Stimulated activated CD8-positive, alpha-beta memory T cell treated with anti-CD3 and anti-CD28 coated beads, Interleukin-15, amount 100 ng/mL, for 1 hour (primary cell): ENCODE measurements around the gene FANCC.

Source experiments
- DNase-seq: peaks from one replicate; pipeline ENCODE4 v3.0.0-alpha.2; 2020; ENCODE audit warnings: low read depth

FANCC gene

DNA sequence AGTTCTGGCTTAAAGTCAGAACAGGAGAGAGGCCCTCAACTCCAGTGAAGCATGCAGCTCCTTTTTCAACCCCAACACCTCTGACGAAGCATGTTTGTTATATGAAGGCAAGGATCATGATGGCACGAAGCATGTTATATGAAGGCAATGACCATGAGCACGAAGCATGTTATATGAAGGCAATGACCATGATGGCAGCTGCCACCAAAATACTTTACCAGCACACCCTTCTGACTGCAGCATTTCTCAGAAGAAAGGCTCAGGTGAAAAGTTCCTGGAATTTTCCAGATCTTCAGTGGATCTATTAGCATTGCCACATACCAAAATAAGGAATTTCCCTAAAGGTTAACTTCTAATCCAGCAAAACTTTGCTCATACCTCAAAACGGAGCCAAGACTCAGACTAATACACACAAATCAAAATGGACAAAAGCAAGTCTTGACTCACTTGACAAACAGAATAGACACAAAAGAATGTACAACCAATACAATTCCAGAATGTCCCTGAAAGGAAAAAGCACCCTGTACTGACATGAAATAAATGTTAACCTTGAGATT lies 217.4 kb downstream of the FANCC start:
- no peak for DNase-seq

DNA sequence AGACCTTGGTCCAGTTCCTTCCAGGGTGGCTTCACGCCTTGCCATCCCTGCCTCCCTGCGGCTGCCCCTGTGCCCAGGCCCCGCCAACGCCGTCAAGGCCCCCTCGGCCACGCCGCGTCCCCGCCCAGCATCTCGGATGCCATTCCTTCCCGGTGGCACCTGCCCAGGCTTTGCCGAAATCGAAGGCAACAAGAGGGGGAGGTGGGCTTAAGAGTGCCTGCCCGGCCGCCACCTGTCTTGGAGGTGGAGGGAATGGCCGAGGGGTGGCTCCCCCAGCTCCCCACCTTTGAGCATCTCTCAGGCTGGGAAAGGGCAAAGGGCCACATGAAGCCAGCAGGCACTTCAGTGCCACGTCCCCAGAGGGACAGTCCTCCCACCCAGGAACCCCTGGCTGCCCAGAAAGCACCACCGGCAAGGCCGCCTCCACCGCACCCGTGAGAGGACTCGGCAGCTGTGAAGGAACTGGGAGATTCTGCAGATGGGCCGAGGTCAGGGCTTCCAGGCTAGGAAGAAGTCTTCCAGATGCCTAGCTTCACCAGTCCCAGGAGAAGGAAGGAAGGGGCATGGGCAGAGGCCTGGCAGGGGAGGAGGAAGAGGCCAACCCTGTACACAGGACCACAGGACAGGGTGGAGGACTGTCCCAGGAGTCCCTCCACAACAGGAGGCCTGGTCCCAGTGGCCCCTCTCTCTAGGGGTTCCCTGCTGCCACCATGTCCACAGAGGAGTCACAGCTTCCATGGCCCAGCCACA lies 218.0 kb downstream of the FANCC start:
- DNase-seq, result no peak

DNA sequence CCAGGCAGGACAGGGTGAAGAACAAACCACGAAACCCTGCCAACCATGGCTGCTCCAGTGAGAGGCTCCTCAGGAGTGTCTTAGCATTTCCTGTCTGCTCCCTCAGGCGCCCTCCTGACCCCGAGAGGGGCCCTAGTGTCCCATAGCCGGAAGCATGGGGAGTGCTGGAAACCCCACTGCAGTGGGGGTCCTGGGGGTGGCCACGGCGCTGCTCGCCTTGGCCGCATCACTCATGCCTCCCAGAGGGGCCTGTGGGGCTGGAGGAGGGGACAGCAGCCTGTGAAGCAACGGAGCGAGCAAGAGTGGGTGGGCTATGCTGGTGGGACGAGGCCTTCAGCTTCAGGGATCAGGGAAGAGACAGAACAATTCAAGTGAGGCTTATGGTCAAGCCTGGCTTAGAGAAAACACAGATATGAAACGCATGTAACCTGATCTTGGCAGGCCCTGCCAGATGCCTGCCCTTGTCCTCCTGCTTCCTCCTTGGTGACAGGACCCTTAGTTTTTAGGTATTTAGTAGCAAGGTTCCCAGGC lies 219.1 kb downstream of the FANCC start:
- no peak for DNase-seq

DNA sequence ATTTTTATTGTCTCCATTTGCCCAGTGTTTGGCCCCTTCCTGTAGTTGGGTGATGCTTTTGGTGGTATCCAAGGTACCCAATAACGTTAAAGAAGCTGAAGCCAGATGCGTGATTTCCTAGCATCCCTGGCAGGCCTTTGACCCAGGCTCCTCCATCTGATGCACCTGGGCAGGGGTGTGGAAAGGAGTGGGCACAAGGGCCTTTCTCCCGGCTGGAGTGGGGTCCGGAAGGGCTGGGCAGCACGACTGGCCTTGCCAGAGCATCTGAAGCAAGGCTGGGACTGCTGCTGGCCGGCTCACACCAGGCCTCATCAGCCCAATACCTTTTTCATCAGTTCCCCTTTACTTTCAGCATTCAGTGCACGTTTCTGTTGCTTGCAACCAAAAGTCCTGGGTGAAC lies 220.2 kb downstream of the FANCC start:
- no peak for DNase-seq

DNA sequence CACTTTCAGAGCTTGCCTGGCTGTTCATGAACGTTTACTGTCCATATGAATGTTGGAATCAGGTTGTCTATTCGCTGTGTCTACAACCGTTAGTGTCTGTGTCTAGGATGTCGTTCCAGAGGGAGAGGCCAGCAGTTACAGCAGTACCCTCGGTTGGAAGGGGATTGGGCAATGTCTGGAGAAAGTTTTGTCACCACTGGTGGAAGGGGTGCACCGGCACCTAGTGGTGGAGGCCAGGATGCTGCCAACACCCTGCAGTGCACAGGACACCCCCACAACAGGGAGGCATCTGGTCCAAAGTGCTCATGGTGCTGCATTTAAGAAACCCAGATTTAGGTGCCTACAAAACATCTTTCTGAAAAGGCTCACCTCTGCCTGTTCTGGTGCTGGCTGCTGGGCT lies 220.7 kb downstream of the FANCC start:
- no peak for DNase-seq

DNA sequence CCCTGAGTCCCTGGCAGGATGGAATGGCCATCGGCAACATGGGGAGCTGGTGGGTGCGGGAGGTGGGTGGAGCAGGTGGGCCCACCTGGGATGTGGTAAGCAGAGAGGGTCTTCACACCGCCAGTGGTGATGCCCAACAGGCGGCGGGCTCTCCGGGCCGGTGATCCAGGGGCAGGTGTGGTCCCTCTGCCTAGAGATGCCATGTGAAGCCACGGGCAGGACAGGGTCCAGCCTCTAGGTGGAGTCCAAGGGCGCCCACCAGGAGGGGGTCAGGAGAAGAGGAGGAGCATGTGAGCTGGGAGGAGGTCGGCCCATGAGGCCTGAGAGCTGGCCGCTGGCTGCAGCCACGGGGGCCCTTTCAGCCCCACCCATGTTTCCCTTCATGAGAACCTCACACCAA lies 221.1 kb downstream of the FANCC start:
- no peak for DNase-seq

DNA sequence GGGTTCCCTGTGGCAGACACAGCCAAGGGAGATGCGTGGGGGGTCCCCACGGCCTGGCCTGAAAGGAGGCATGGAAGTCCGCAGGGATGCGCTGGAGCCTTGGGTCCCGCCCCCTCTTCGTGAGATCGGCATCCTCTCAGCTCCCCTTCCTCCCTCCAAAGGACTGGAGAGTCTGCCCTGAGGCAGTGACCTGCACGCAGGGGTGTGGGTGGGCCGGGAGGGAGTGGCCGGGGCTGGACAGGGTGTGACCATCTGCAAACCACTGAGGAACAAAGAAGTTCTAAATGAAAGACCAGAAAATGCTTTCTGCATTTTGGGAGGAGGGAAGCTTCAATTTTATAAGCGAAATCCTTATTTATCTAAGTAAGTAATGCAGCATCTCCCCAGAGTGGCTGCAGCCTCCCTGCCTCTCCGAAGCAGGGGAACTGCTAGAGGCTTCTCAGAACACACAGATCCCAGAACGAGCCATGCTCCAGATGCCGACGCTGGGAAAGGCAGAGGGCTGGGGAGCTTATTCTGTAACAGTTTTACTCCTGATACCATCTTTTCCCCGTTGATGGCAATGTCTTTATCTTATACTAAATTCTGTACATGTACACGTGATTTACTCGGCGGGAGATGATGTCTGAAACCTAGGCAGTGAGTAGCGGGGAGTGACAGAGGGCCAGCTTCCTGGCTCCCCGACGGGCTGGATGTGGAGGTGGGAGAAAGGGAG lies 221.7 kb downstream of the FANCC start:
- no peak for DNase-seq

DNA sequence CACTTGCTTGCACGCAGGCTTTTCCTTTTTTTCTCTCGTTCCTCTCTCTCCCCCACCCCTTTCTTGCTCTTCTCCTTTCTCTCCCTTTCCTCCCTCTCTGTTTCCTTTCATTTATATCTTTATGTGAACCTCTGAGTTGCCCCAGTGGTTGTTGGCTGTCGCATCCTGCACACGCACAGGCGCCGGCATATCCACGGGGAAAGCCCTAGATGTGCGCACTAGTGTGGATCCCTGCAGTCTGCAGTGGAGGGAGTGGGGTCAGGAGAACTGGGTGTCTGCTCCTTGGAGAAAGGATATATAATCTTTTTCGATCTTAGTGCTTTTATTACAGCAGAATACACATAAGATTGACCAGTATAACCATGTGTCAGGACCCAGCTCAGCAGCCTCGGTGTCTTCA lies 223.5 kb downstream of the FANCC start:
- DNase-seq, result no peak

DNA sequence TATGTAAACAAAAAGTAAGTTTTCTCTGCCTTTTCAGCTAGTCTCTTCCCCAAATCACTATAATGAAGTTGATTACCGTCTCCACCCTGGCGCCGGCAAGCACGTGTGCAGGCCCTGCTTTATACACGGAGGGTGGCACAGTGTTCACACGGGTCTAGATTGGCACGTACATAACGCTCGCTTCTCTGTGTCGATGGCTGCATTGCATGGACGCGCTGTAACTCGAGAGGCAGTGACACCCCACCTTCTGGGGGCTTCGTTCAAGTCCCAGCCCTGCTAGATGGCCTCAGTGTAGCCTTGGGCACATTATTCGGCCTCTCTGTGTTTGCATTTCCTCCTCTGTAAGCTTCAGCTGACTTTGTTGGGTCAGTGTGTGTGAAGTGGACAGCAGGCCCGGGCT lies 223.9 kb downstream of the FANCC start:
- DNase-seq, result no peak

DNA sequence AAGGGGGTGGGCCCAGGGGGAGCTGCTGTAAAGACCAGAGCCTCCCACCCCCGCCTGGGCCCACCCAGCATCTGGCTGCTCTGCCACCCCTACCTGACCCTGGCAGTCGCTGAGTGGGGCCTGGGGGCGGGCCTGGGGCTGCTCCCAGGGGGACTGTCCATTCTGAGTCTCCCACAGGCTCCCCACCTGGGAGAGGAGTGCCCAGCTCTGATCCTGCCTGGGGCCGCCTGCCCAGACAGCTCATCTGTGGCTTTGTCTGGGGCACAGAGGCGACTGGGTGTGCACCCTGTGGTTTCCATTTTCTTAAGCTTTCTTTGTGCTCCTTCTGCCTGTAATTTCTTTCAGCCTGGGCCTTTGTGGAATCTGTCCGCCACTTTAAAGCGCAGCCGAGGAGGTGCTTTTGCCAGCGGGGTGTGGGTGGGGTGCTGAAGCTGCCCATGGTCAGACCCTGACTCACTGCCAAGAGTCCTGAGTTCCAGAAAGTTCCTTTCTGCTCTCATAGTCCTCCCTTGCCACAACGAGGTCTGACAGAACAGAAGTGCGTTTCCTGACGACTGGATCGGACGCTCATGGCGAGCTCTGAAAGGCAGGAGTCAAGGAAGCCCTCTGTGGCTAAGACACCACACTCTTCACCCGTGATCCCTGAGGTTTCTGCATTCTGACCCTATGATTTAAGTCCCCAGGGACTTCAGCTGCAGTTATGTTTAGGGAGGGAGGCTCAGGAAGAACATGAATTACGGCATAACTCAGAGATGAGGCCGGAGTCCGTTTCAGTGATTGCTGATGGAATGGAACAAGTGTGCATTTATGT lies 225.0 kb downstream of the FANCC start:
- DNase-seq, result no peak

DNA sequence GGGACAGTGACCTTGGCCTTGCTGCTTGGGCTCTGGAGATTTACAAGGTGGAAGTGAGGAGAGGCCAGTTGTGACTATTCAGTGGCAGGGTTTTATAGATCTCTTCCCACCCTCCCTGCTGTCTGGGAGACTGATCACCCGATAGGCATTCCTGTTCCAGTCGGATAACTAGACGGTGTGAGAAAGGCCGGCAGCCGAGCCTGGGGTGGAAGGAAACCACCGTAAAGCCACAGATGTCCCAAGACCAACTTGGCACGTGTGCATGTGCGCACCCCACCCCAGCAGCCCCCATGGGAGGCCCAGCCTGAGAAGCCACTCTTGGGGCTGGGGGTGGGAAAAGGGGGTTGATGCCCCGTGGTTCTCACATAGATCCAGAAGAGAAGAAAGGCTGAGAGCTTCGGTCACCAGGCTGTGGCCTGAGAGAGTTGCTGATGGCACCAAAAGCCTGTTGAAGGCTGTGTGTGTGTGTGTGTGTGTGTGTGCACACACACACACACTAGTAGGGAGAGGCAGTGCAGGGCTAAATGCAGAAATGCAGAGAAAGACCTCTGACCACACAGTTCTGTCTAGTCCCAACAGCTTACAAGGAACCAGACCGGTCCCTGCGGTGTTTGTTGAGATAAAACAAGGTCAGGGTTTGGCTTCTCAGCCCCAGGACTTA lies 225.8 kb downstream of the FANCC start:
- no peak for DNase-seq

DNA sequence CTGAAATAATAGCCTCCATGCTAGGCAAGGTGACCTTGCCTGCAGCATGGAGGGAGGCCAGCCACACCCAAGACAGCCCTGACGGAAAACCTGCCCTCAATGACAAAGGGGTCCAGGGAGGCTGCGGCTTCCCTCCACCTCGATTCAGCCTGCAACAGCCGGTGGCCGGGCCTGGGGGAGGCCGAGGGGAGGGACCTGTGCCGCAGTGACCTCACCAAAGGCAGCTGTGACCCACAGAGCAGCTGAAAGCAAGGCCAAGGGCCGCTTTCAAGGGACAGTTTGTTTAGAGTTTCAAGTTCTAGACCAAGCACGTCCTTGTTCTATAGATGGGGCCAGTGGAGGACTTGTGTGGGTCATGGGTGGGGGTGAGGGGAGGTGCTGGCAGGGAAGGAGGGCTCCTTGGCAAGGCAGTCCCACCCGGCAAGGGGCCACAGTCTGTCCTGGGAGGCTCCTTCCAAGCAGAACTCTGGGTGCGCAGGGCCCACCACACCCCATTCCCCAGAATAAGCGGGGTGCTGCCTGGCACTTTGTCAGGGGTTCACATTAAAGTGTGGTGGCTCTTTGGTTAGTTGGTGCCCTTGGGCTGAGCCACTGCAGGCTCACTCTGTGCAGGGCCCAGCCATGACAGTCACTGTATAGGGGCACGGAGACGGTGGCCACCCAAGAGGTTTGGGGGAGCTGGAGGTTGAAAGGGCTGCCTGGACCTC lies 226.5 kb downstream of the FANCC start:
- no peak for DNase-seq

DNA sequence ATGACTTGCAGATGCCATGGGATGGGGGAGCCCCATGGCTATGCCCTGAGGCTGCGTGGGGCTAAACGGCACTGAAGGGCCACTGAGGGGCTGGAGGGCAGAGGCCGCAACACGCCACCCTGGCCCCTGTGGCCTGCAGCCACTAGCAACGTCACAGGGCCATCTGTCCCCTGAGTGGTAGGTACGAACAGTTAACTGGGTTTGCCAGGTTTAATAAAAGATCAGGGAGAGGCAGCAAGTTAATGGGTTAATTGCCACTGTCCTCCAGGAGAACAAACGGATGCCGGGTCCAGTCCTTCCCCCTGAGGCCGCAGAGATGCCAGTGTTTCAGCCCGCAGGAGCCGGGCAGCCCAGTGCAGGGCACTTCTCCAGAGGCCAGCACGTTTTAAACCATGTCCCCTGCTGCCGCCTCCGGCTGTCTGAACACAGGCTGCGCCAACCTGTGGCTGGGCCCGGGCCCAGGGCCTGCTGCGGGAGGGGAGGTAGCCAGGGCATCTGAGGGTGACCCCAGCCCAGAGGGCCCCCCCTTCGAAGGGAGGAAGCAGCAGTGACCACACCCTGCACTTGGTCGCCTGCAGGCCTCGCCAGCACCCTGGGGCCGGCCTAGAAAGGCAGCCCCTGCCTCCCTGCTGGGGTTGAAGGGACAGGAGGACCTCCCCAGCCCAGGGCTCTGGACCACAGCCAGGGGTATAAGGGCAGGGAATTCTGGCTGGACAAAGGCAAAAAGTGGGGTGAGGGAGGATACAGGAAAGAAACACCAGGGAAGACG lies 227.3 kb downstream of the FANCC start:
- no peak for DNase-seq

DNA sequence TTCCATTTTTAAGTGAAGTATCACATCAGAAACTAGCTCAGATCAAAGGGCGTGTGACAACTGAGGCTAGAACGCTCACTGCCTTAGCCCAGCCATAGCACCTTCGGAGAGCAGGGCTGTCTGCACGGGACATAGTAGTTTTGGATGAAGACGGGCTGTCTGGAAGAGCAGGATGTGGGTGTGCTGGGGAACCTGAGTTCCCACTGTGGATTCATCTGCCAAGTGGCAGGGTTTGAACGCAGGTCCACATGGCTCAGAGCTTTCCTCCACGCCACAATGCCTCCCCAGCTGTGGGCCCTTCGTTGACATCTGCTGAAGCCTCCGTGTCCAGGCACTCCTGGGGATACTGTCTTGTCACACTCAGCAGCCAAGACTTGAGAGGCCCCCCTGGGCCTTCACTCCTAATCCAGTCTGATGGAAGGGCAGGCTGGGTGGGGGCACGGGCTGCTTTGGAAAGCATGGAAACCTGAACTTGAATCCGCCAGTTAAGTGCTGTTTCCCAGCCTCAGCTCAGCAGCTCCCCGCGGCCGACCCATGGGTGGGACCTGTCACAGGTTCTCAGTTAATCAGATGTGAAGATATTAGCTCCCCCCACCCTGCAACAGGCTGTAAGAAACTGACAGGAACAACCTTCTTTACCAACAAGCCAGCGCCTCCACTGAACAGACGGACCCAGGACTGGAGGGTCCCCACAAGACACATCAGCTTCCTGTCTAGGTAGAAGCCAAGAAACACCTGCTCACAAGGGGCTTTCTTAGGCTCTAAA lies 228.1 kb downstream of the FANCC start:
- DNase-seq, result no peak

DNA sequence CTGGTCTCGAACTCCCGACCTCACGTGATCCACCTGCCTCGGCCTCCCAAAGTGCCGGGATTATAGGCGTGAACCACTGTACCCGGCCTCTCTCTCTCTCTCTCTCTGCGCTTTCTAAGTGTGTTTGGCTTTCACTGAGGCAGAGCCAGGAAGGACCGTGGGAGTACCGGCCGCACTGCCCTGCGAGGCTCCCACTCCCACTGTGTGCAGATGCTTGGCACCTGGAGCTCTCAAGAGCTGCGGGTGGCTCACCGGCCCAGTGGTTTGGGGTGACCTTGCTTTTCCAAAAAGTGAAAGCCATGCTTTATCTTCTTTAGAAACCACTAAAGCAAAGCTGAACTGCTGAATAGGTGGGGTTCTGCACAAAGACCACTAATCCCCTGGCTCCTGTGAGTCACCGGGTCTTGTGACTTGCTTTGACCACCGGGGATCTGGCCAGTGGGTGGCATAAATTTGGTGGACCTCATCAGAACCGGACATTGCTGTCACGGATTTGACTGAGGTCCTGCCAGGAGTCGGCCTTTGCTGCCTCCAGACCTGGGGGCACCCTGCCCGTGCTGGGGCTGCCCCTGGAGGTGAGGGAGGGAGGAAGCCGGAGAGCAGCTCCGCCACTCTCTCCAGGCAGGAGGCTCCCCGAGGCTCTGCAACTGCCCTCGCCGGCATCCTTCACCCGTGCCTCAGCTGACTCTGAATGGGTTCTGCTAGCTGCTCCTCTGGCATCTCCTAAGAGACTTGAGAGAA lies 228.9 kb downstream of the FANCC start:
- no peak for DNase-seq

DNA sequence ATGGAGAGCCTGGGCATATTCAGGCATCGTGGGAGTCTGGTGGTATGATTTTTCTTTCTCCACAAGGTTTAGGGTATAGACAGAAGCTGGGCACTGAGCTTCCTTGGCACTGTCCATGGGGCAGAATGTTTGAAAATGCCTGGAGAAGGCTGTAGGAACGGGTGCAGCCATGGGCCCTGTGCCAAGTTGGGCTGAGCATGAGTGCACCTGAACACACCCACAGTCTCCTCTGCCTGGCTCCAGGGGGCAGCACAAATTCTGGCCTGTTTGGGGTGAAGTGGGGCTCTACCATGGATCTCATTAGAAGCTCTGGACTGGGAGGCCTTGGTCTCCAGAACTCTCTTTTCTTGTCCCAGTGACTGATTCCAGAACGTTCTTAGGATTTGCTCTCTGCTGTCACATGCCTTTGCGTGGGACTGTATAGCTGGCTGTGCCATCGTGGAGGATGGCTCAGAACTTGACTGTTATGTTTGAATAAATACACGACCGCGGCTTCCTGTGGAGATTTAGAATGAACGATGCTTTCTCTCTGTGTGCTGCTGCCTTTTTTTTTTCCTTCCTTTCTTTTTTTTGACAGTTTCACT lies 229.8 kb downstream of the FANCC start:
- DNase-seq, result no peak

DNA sequence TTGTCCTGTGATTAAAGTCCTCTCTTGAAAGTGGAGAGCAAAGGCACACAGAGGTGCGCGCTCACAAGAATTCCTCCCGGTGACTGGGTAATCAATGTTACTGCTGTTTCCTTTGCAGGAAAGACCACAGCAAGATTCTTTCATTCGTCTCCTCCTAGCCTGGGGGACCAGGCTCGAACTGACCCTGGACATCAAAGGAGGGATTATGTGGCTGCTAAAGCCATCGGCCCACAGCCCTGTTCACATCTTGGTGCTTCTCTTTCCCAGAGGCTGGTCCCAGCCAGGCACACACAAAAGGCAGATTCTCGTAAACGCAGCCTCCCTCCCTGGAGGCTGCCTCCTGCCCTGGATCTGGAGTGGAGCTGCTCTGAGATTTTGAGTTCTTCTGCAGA lies 230.9 kb downstream of the FANCC start:
- no peak for DNase-seq

DNA sequence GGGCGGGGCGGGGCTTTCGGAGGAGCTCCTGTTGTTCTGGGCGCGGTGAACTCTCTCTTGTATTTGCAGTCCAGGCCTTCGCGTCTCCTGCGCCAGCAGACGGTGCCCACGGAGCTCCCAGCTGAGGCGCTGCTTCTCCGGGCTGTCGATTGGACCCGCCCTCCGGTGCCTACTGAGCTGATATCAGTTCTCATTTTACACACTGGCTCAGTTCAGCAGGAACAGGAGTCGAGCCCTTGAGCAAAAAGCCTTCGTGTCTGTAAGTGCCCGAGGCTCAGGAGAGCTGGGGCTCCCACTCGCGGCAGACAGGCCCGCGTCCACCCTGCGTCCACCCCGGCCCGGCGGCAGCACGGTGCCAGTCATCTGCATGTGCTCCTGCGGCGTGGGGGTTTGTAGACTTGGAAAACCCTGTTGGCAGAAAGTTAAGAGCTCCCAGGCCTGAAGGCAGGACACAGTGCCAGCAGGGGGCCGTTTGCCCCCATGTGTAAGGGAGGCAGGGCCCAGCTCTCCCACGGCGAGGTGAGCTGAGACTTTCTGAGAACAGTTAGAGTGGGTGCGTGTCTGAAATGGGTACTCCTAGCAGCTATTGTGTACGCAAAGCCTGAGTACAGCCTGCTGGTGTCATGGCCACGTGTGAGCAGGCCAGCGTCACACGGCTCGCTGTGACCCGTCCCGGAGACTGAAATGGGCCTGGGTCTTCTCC lies 231.5 kb downstream of the FANCC start:
- no peak for DNase-seq
